Measurements from ENCODE around the gene LAMA2.

DNA sequence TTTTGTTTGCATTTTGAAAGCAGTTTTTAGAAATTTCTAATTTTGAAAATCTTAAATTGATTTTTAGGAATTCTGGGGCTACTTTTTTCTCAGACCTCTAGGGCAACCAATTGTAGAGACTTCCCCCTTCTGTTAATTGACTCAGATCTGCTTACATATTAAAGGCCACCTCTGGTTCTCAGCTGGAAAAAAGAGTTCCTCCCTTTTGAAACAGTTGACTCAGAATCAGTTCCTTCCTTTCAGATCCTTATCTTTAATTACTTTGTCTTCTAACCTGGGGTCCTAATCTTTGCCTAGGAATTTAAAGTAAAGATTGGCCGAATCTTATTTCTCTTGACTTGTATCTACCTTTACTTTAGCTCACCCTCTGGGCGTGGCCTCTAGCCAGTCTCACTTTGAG, 146.8 kb downstream of the LAMA2 start:
- TF ChIP-seq CTCF (IDR thresholded peaks at IDR 0.05; ENCODE audit: extremely low read depth in 1 of 2, insufficient read depth in 1 of 2, low read depth in 1 of 2, low read length in 2 of 2) (no peak), EZH2 (IDR thresholded peaks at IDR 0.05; ENCODE audit: borderline replicate concordance, low read depth, low read length, severe bottlenecking) (no peak), POLR2AphosphoS5 (IDR thresholded peaks at IDR 0.05; ENCODE audit: insufficient read depth, low read depth, low read length) (no peak), FOS (IDR thresholded peaks at IDR 0.05; ENCODE audit: borderline replicate concordance, insufficient read depth, low read length) (no peak), POLR2A (IDR thresholded peaks at IDR 0.05; ENCODE audit: low read depth, low read length) (no peak)

Data from endothelial cell of umbilical vein (primary cell).